ENCODE measurements around the gene MINDY4. TPM values are rescaled to one million over a fixed set of nuclear protein-coding genes. Genes with fewer than 3 reads are reported as not detected.

The MINDY4 gene
- total RNA-seq, 4 donors from 2014 or later, result 4.6 to 14.1 (median 6.8) TPM

DNA sequence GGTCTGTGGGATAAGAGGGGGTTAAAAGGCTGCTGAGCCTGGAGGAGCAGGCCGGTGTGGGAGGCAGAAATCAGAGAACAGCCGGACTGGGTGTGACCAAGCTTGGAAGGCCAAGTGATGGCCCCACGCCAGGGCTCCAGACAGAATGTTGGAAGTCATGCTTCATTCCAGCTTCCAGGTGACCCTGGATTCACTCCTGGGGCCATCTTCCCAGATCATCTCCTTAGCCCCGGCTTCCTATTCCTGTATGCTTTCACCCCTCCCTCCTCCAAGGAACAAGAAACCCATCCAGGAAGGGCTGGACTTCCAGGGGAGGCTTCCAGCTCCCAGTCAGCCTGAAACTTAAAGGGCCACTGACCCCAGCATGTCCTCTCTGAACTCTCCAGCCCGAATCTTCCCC lies 18.2 kb upstream of the MINDY4 start:
- intact Hi-C loops (cut with DNase I; ENCODE audit: low total_unique reads), result no loop called here
- no peak for TF ChIP-seq POLR2A (IDR thresholded peaks at IDR 0.05)
- TF ChIP-seq POLR2AphosphoS5 (IDR thresholded peaks at IDR 0.05), result peak in 1 of 3 donors; percentile 14
- H3K27ac ChIP-seq, result peak overlapping the region; percentile 75 to 83 (median 80)
- H3K9me3 ChIP-seq, result no peaks in the 10 kb centered on the region
- peak; percentile 52 for DNase-seq
- peaks cover 16 to 37% (median 30%) of the 10 kb centered on the region in 4 donors for H3K4me1 ChIP-seq
- H3K4me3 ChIP-seq, result peak overlapping the region in 2 of 4 donors; percentile 14
- no peaks in the 10 kb centered on the region for H3K36me3 ChIP-seq
- 30 to 57% methylated on average over 1 to 5 of the region's 5 CpGs for WGBS, 2 donors (ENCODE audit: low coverage in 1 of 2)
- no peaks in the 10 kb centered on the region for H3K27me3 ChIP-seq
- in situ Hi-C loops (cut with MboI; ENCODE audit: low pct_ligation_motif_present in 1 of 4, low pct_unique_long_range_greater_than_20kb in 1 of 4, low sequenced_read_pairs in 3 of 4), result no loop called here

DNA sequence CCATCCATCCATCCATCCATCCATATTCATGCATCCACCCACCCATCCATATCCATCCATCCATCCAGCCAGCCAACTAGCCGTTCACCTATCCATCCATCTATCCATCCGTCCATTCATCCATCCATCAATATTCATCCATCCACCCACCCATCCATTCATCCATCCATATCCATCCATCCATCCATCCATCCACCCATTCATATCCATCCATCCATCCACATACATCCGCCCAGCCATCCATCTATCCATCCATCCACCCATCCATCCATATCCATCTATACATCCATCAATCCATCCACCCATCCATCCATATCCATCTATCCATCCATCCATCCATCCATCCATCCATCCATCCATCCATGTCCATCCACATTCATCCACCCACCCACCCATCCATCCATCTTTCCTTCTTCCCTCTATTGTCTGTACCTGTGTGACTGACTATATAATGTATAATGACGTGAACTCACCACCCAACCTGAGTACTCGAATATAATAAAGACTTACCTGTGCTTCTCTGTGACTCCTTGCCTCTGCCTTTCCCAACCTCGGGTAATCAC lies 16.8 kb upstream of the MINDY4 start:
- H3K36me3 ChIP-seq, result no peaks in the 10 kb centered on the region
- no peak for DNase-seq
- intact Hi-C loops (cut with DNase I; ENCODE audit: low total_unique reads), result no loop called here
- no peak overlapping the region for H3K27ac ChIP-seq
- TF ChIP-seq, protein P1, sequence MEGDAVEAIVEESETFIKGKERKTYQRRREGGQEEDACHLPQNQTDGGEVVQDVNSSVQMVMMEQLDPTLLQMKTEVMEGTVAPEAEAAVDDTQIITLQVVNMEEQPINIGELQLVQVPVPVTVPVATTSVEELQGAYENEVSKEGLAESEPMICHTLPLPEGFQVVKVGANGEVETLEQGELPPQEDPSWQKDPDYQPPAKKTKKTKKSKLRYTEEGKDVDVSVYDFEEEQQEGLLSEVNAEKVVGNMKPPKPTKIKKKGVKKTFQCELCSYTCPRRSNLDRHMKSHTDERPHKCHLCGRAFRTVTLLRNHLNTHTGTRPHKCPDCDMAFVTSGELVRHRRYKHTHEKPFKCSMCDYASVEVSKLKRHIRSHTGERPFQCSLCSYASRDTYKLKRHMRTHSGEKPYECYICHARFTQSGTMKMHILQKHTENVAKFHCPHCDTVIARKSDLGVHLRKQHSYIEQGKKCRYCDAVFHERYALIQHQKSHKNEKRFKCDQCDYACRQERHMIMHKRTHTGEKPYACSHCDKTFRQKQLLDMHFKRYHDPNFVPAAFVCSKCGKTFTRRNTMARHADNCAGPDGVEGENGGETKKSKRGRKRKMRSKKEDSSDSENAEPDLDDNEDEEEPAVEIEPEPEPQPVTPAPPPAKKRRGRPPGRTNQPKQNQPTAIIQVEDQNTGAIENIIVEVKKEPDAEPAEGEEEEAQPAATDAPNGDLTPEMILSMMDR (IDR thresholded peaks at IDR 0.05), result no peak
- H3K4me1 ChIP-seq, result peaks cover 16 to 37% (median 30%) of the 10 kb centered on the region in 4 donors
- no peak overlapping the region for H3K4me3 ChIP-seq
- no peaks in the 10 kb centered on the region for H3K9me3 ChIP-seq
- in situ Hi-C loops (cut with MboI; ENCODE audit: low pct_ligation_motif_present in 1 of 4, low pct_unique_long_range_greater_than_20kb in 1 of 4, low sequenced_read_pairs in 3 of 4), result no loop called here
- 70 to 87% methylated on average over 6 of the region's 6 CpGs for WGBS, 2 donors (ENCODE audit: low coverage in 1 of 2)
- no peaks in the 10 kb centered on the region for H3K27me3 ChIP-seq

DNA sequence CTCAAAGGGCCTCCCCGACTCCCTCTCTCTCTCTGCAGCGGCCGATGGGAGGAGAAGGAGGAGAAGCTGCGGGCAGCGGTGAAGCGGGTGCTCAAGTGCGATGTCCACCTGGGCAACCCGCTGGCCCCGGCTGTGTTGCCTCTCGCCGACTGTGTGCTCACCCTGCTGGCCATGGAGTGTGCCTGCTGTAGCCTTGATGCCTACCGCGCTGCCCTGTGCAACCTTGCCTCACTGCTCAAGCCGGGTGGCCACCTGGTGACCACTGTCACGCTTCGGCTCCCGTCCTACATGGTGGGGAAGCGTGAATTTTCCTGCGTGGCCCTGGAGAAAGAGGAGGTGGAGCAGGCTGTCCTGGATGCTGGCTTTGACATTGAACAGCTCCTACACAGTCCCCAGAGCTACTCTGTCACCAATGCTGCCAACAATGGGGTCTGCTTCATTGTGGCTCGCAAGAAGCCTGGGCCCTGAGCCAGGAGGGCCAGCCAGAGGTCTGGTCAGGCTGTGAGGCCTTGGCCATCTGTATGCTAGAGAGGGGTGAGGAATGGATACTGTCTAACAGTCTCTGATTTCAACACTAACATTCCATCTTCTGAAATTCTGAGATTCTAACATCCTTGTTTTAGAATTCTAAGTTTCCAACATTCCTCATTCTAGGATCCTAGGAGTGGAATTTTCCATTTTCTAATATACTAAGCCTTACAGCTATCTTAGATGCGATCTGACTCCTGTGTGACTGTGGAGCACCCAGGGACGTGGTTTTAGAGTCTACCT lies 15.6 kb upstream of the MINDY4 start:
- H3K4me1 ChIP-seq, result peaks cover 13 to 30% (median 28%) of the 10 kb centered on the region in 4 donors
- no peaks in the 10 kb centered on the region for H3K9me3 ChIP-seq
- H3K27ac ChIP-seq, result peak overlapping the region; percentile 12 to 72 (median 52)
- intact Hi-C loops (cut with DNase I; ENCODE audit: low total_unique reads) (no loop called here), in situ Hi-C loops (cut with MboI; ENCODE audit: low pct_ligation_motif_present in 1 of 4, low pct_unique_long_range_greater_than_20kb in 1 of 4, low sequenced_read_pairs in 3 of 4) (no loop called here)
- WGBS, 2 donors (ENCODE audit: low coverage in 1 of 2), result 79 to 80% methylated on average over 3 to 21 of the region's 22 CpGs
- no peaks in the 10 kb centered on the region for H3K36me3 ChIP-seq
- TF ChIP-seq, protein P1 (IDR thresholded peaks at IDR 0.05), result no peak
- TF ChIP-seq POLR2AphosphoS5 (IDR thresholded peaks at IDR 0.05) (no peak), POLR2A (IDR thresholded peaks at IDR 0.05) (no peak), EP300 (IDR thresholded peaks at IDR 0.05; ENCODE audit: low read depth) (no peak)
- no peak for DNase-seq
- no peak overlapping the region for H3K4me3 ChIP-seq
- H3K27me3 ChIP-seq, result no peaks in the 10 kb centered on the region

DNA sequence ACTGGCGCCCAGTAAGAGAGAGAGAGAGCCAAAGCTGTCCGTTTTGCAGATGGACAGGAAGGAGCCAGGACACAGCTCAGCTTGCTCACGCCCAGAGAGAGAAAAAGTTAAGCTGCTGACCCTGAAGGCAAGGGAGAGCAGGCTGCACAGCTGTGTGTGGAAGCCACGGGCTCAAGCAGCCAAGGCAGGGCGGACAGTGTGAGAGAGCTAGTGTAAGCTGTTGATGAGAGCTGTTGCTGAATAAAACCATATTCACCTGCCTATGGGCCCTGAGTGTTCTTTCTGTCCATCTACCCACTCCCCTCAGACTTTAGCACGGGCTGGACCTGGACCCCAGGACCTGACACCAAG lies 13.9 kb upstream of the MINDY4 start:
- no peak for DNase-seq
- in situ Hi-C loops (cut with MboI; ENCODE audit: low pct_ligation_motif_present in 1 of 4, low pct_unique_long_range_greater_than_20kb in 1 of 4, low sequenced_read_pairs in 3 of 4) (no loop called here), intact Hi-C loops (cut with DNase I; ENCODE audit: low total_unique reads) (no loop called here)
- WGBS, 2 donors (ENCODE audit: low coverage in 1 of 2), result 62% methylated on average over 6 of the region's 6 CpGs; no CpG with 5 or more reads in 1 of the 2 donors
- H3K4me3 ChIP-seq, result no peak overlapping the region
- no peak overlapping the region for H3K27ac ChIP-seq
- H3K4me1 ChIP-seq, result peaks cover 0 to 13% (median 12%) of the 10 kb centered on the region in 4 donors
- no peaks in the 10 kb centered on the region for H3K36me3 ChIP-seq
- no peaks in the 10 kb centered on the region for H3K27me3 ChIP-seq
- H3K9me3 ChIP-seq, result no peaks in the 10 kb centered on the region
- TF ChIP-seq EP300 (IDR thresholded peaks at IDR 0.05; ENCODE audit: low read depth) (no peak), POLR2A (IDR thresholded peaks at IDR 0.05) (no peak), POLR2AphosphoS5 (IDR thresholded peaks at IDR 0.05) (no peak)
- TF ChIP-seq, protein P1 (IDR thresholded peaks at IDR 0.05), result no peak

All from transverse colon (tissue), 4 donors.